ENCODE results near the gene SRRT. TPM values are rescaled to one million over a fixed set of nuclear protein-coding genes. Genes with fewer than 3 reads are reported as not detected.

SRRT gene
- total and polyA plus RNA-seq, 4 donors, result 58.5 to 120 (median 78.0) TPM

DNA sequence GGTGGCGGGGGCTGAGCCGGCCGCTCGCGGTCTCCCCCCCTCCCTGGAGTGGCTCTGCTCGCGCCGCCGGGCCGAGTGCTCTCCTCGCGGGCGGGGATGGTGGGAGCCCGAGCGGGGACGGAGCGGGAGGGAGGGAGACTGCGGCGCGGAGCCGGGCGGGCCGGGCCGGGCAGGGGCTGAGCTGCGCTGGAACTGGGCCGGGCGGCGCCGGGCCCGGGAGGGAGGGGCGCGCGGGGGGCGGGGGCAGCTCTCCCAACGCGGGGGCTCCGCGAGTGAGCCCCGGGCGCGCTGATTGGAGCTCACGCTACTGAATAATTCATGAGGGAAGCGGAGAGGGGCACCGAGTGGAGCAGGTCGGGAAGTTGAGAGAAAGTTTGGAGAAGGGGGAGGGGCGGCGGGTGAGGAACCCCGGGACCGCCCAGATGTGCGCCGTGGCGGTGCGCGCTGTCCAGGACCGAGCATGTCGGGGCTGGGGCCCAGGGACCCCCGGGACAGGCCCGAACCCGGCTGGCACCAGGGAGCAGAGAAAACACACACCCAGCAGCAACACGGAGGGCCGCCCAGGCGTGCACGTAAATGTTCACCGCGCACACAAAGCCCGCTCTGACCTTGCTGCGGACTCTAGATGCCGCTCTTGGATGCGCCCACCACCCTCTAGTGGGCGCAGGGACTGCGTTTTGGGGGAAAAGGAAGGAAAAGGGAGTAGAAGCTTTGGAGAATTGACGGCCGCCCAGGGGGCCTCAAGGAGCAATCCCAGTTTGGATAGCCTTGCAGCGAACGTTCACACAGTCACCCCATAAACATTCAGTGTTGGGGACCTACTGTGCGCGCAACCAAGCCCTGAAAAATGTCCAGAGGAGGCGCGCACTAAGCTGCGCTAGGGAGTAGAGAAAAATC lies 47.3 kb upstream of the SRRT start, which contains the start of gene EPHB4:
Gene EPHB4 (minus strand): TSS at position 194 of the 897 bp plus-strand sequence. CDS start 493 bp downstream, outside the sequence.
- no peaks in the 10 kb centered on the region for H3K9me3 ChIP-seq (ENCODE audit: control insufficient read depth in 4 of 4, insufficient read depth in 3 of 4, low read length in 3 of 4)
- H3K4me3 ChIP-seq, result peak within 1 kb of the TSS; percentile 45
- DNase-seq (peak; percentile 95 to 98 (median 97)), ATAC-seq (ENCODE audit: insufficient read depth, low FRiP score) (peak; percentile 69)
- H3K9ac ChIP-seq (ENCODE audit: insufficient read depth in 1 of 2, low read length in 2 of 2), result peak within 1 kb of the TSS; percentile 52 to 70
- H3K36me3 ChIP-seq (ENCODE audit: control insufficient read depth in 4 of 4, insufficient read depth in 4 of 4, low read length in 4 of 4), result peaks cover 0 to 13% (median 6%) of the 10 kb centered on the region in 4 donors
- H3K27me3 ChIP-seq (ENCODE audit: control insufficient read depth in 3 of 3, insufficient read depth in 3 of 3, low read length in 2 of 3), result no peaks in the 10 kb centered on the region
- WGBS, 2 donors, result 0 to 1% methylated on average over 57 to 80 of the region's 80 CpGs
- H3K27ac ChIP-seq (ENCODE audit: low read depth in 1 of 2, low read length in 1 of 2), result peak within 1 kb of the TSS; percentile 87 to 94
- peaks cover 0 to 31% (median 4%) of the 10 kb centered on the region in 5 donors for H3K4me1 ChIP-seq (ENCODE audit: control insufficient read depth in 5 of 5, insufficient read depth in 5 of 5, low read length in 5 of 5)
- TF ChIP-seq, protein P1, sequence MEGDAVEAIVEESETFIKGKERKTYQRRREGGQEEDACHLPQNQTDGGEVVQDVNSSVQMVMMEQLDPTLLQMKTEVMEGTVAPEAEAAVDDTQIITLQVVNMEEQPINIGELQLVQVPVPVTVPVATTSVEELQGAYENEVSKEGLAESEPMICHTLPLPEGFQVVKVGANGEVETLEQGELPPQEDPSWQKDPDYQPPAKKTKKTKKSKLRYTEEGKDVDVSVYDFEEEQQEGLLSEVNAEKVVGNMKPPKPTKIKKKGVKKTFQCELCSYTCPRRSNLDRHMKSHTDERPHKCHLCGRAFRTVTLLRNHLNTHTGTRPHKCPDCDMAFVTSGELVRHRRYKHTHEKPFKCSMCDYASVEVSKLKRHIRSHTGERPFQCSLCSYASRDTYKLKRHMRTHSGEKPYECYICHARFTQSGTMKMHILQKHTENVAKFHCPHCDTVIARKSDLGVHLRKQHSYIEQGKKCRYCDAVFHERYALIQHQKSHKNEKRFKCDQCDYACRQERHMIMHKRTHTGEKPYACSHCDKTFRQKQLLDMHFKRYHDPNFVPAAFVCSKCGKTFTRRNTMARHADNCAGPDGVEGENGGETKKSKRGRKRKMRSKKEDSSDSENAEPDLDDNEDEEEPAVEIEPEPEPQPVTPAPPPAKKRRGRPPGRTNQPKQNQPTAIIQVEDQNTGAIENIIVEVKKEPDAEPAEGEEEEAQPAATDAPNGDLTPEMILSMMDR (IDR thresholded peaks at IDR 0.05; ENCODE audit: control extremely low read depth, extremely low read depth), result no peak

DNA sequence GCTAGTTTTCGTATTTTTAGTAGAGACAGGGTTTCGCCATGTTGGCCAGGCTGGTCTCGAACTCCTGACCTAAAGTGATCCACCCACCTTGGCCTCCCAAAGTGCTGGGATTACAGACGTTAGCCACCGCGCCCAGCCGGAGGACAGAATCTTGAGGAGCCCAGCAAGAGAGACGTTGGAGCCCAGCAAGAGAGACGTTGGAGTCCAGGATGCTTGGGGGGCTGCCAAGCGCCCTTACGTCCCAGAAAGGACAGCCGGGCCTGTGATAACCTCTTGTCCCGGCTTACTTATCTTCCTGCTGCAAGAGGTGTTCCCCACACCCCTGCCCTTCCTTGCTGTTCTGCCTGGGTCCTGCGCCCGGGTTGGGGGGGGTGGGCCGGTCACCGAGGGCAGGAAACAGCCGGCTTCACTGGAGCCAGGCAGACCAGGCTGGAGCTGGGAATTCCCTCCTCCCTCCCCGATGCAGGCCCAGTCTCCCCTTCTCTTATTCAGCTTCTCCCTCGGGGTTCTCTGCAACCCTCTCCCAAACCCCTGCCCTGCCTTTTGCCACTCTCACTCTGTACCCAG lies 45.7 kb upstream of the SRRT start:
- TF ChIP-seq, protein P1 (IDR thresholded peaks at IDR 0.05; ENCODE audit: control extremely low read depth, extremely low read depth), result no peak
- Histone ChIP-seq H3K9ac (ENCODE audit: insufficient read depth in 1 of 2, low read length in 2 of 2) (no peak overlapping the region), H3K4me1 (ENCODE audit: control insufficient read depth in 5 of 5, insufficient read depth in 5 of 5, low read length in 5 of 5) (peaks cover 0 to 30% (median 4%) of the 10 kb centered on the region in 5 donors), H3K4me3 (no peak overlapping the region), H3K9me3 (ENCODE audit: control insufficient read depth in 4 of 4, insufficient read depth in 3 of 4, low read length in 3 of 4) (no peaks in the 10 kb centered on the region), H3K27ac (ENCODE audit: low read depth in 1 of 2, low read length in 1 of 2) (peak overlapping the region; percentile 22 to 65), H3K36me3 (ENCODE audit: control insufficient read depth in 4 of 4, insufficient read depth in 4 of 4, low read length in 4 of 4) (peaks cover 0 to 4% (median 0%) of the 10 kb centered on the region in 4 donors), H3K27me3 (ENCODE audit: control insufficient read depth in 3 of 3, insufficient read depth in 3 of 3, low read length in 2 of 3) (no peaks in the 10 kb centered on the region)
- 27 to 31% methylated on average over 20 of the region's 20 CpGs for WGBS, 2 donors
- ATAC-seq (ENCODE audit: insufficient read depth, low FRiP score) (no peak), DNase-seq (peak; percentile 42 to 71 (median 52))

DNA sequence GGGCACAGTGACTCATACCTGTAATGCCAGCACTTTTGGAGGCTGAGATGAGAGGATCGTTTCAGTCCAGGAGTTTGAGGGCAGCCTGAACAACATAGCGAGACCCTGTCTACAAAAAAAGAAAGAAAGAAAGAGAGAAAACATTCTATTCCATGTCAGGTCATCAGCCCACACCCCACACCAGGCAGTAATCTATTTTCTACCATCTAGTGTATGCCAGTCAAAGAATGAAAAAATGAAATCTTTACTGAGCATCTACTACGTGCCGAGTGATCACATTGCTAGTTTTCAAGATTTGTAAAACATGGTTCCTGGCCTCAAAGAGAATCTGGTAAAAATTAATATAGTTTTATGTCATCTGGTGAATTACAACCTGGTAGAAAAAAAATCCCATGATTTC lies 44.5 kb upstream of the SRRT start:
- DNase-seq, result no peak
- no peaks in the 10 kb centered on the region for H3K36me3 ChIP-seq (ENCODE audit: control insufficient read depth in 4 of 4, insufficient read depth in 4 of 4, low read length in 4 of 4)
- TF ChIP-seq, protein P1 (IDR thresholded peaks at IDR 0.05; ENCODE audit: control extremely low read depth, extremely low read depth), result no peak
- H3K9ac ChIP-seq (ENCODE audit: insufficient read depth in 1 of 2, low read length in 2 of 2), result no peak overlapping the region
- WGBS, 2 donors, result 87 to 93% methylated on average over 4 of the region's 4 CpGs
- H3K9me3 ChIP-seq (ENCODE audit: control insufficient read depth in 4 of 4, insufficient read depth in 3 of 4, low read length in 3 of 4), result no peaks in the 10 kb centered on the region
- no peak for ATAC-seq (ENCODE audit: insufficient read depth, low FRiP score)
- no peak overlapping the region for H3K27ac ChIP-seq (ENCODE audit: low read depth in 1 of 2, low read length in 1 of 2)
- peaks cover 0 to 18% (median 2%) of the 10 kb centered on the region in 5 donors for H3K4me1 ChIP-seq (ENCODE audit: control insufficient read depth in 5 of 5, insufficient read depth in 5 of 5, low read length in 5 of 5)
- H3K27me3 ChIP-seq (ENCODE audit: control insufficient read depth in 3 of 3, insufficient read depth in 3 of 3, low read length in 2 of 3), result no peaks in the 10 kb centered on the region
- no peak overlapping the region for H3K4me3 ChIP-seq

All from lung (tissue), 12 donors.